B cell (primary cell): ENCODE data around the gene IFRD1. TPM values are rescaled to one million over a fixed set of nuclear protein-coding genes. Genes with fewer than 3 reads are reported as not detected.

ENCODE experiments used
- ATAC-seq: fragments of 200-7000 bp; cut with Tn5 transposase; one replicate; pipeline ENCODE4 v1.10.0; 2021; ENCODE audit warnings: low read depth, mild to moderate bottlenecking, moderate number of reproducible peaks, moderate library complexity
- CTCF ChIA-PET: fragments of 350-600 bp; sonication (Branson Sonifier 250); formaldehyde crosslinking; loops from one replicate; lab custom pipeline; 2021; ENCODE audit warnings: antibody characterized with exemption, inconsistent platforms; lab: Charles Lee
- POLR2A ChIA-PET: fragments of 350-600 bp; sonication (Branson Sonifier 250); formaldehyde crosslinking; loops from one replicate; lab custom pipeline; 2021; ENCODE audit warnings: antibody characterized with exemption; lab: Charles Lee
- DNase-seq: peaks from one replicate; pipeline ENCODE4 v3.0.0; 2013
- H2AFZ ChIP-seq: 2 replicates; pipeline ENCODE4 v1.6.1; 2012; ENCODE audit warnings: mild to moderate bottlenecking, low read depth, low read length; ENCODE audit not compliant: insufficient read depth, poor library complexity, severe bottlenecking
- H3K27ac ChIP-seq, 2 donors: 1 replicate in 1 of 2; 2 replicates in 1 of 2; pipeline ENCODE4 v1.5.1; 2012 to 2013; ENCODE audit warnings: low read length in 2 of 2, mild to moderate bottlenecking in 2 of 2, moderate library complexity in 1 of 2
- H3K27me3 ChIP-seq, 4 experiments: fragments of 200-600 bp in 1 of 4; sonication (generic) in 1 of 4; replicated peaks in 1 of 4; 1 replicate in 2 of 4; 2 replicates in 2 of 4; pipeline versions ENCODE4 v1.6.1 to v1.7.0; 2013 to 2016; ENCODE audit warnings: low read length in 3 of 4, mild to moderate bottlenecking in 2 of 4, mixed read lengths in 1 of 4, moderate library complexity in 1 of 4; ENCODE audit not compliant: insufficient read depth in 4 of 4, control insufficient read depth in 3 of 4; ENCODE audit errors: control extremely low read depth in 1 of 4
- H3K36me3 ChIP-seq, 2 experiments: replicated peaks in 1 of 2; 1 replicate in 1 of 2; 2 replicates in 1 of 2; pipeline versions ENCODE4 v1.6.1 to v1.7.1; 2013; ENCODE audit warnings: low read length in 1 of 2; ENCODE audit not compliant: insufficient read depth in 2 of 2, control insufficient read depth in 1 of 2; ENCODE audit errors: control extremely low read depth in 1 of 2, extremely low read depth in 1 of 2
- H3K4me1 ChIP-seq, 2 donors: fragments of 200-600 bp in 1 of 2; sonication (generic) in 1 of 2; 1 replicate in 1 of 2; 2 replicates in 1 of 2; pipeline versions ENCODE4 v1.5.1 to v1.6.1; 2013 to 2017; ENCODE audit warnings: low read length in 2 of 2; ENCODE audit not compliant: control insufficient read depth in 2 of 2, insufficient read depth in 2 of 2
- H3K4me2 ChIP-seq: replicated peaks from 2 replicates; pipeline ENCODE3; 2012; ENCODE audit warnings: mild to moderate bottlenecking, low read depth, low read length; ENCODE audit not compliant: poor library complexity, severe bottlenecking
- H3K4me3 ChIP-seq, 5 experiments: fragments of 200-600 bp in 1 of 5; sonication (generic) in 1 of 5; 1 replicate in 3 of 5; 2 replicates in 2 of 5; pipeline versions ENCODE4 v1.5.1 to v1.7.0; 2011 to 2016; ENCODE audit warnings: low read length in 4 of 5, mild to moderate bottlenecking in 4 of 5, low read depth in 2 of 5, control low read depth in 1 of 5, moderate library complexity in 1 of 5; ENCODE audit not compliant: insufficient read depth in 1 of 5; ENCODE audit errors: control extremely low read depth in 1 of 5, extremely low read depth in 1 of 5
- H3K79me2 ChIP-seq: fragments of 200-600 bp; sonication (generic); one replicate; pipeline ENCODE4 v1.6.0; 2016; ENCODE audit warnings: low read length; ENCODE audit not compliant: control insufficient read depth, insufficient read depth
- H3K9ac ChIP-seq: fragments of 200-600 bp; sonication (generic); 2 replicates; pipeline ENCODE4 v1.6.1; 2017; ENCODE audit warnings: mild to moderate bottlenecking, low read length, moderate library complexity
- H3K9me3 ChIP-seq, 3 donors: one replicate each; pipeline versions ENCODE4 v1.6.1 to v1.7.1; 2013; ENCODE audit warnings: low read length in 2 of 3; ENCODE audit not compliant: control insufficient read depth in 2 of 3, insufficient read depth in 1 of 3; ENCODE audit errors: control extremely low read depth in 1 of 3
- H4K20me1 ChIP-seq: 2 replicates; pipeline ENCODE4 v1.6.0; 2012; ENCODE audit warnings: mild to moderate bottlenecking, low read length; ENCODE audit not compliant: insufficient read depth, control insufficient read depth, poor library complexity, severe bottlenecking
- H3K27ac Mint-ChIP-seq: one replicate; pipeline ENCODE4 v1.8.0; 2021; ENCODE audit warnings: mixed read lengths
- H3K27me3 Mint-ChIP-seq: one replicate; pipeline ENCODE4 v1.8.0; 2021; ENCODE audit warnings: mixed read lengths
- H3K4me1 Mint-ChIP-seq: one replicate; pipeline ENCODE4 v1.8.0; 2021; ENCODE audit warnings: mixed read lengths
- H3K4me3 Mint-ChIP-seq: one replicate; pipeline ENCODE4 v1.8.0; 2021; ENCODE audit warnings: mixed read lengths
- H3K9me3 Mint-ChIP-seq: one replicate; pipeline ENCODE4 v1.8.0; 2022; ENCODE audit warnings: mixed read lengths; ENCODE audit not compliant: insufficient read depth
- EZH2 ChIP-seq: IDR thresholded peaks from 2 replicates; pipeline ENCODE4 v1.6.1; 2012; ENCODE audit warnings: borderline replicate concordance, low read depth, mild to moderate bottlenecking, moderate library complexity, low read length; ENCODE audit not compliant: insufficient read depth, poor library complexity, severe bottlenecking
- WGBS: methylation state at CpG from one replicate; pipeline ENCODE4 v1.1.5; 2013; ENCODE audit warnings: missing lambda C conversion rate; ENCODE audit not compliant: insufficient coverage; 5-methylcytosine and 5-hydroxymethylcytosine counted together
- intact Hi-C: fragments of 100-400 bp; cut with micrococcal nuclease; formaldehyde crosslinking; loops from one replicate; pipeline ENCODE4 v1.10.0; 2022
- polyA plus RNA-seq: library from polyadenylated mRNA; depleted of rRNA; stranded (reverse); fragments of >200 nt; gene quantifications from 2 replicates; pipeline ENCODE4 v1.2.3, GENCODE V29; 2012
- total RNA-seq, 2 donors: library from RNA; stranded (reverse); fragments of 120-200 nt in 1 of 2; gene quantifications; 1 replicate in 1 of 2; 2 replicates in 1 of 2; pipeline versions ENCODE4 v1.2.3 to v1.2.4, GENCODE V29; 2013 to 2022
- TF ChIP-seq, protein P1 (sequence below): fragments of 200-600 bp; IDR thresholded peaks from one replicate; pipeline ENCODE4 v1.8.0; 2022; ENCODE audit warnings: antibody characterized with exemption, mild to moderate bottlenecking

Gene IFRD1
- total and polyA plus RNA-seq, 2 donors (not counting 1 experiment from before 2014, with no cell fraction given), result 54.1 to 106 TPM

DNA sequence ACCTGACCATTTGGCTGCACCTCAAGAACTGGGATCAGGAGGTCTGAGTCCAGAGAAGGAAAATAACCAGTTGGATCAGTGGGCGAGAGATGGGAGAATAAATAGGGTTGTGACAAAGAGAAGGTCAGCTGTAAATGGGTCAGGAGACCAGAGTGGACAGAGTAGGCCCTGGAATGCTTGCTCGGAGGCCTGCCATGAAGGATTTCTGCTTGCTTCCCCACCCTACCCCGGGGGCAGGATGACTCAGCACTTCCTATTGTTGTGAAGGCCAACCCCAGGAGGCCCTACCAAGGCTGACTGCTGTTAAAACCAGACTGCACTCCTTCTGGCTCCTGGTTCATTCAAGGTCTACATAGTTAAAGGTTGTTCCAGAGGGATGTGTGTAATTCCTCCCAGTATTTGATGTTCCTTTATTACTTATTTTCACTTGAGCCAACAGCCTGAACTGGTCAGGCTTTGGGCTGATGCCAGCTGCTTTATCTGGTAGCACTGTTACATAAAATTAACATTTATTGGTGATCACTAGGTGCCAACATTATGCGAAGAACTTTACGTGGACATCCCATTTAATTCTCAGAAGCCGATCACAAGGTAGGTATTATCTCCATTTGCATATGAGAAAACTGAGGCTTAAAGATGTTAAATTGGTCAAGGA, 27.3 kb upstream of the IFRD1 start:
- TF ChIP-seq, protein P1, sequence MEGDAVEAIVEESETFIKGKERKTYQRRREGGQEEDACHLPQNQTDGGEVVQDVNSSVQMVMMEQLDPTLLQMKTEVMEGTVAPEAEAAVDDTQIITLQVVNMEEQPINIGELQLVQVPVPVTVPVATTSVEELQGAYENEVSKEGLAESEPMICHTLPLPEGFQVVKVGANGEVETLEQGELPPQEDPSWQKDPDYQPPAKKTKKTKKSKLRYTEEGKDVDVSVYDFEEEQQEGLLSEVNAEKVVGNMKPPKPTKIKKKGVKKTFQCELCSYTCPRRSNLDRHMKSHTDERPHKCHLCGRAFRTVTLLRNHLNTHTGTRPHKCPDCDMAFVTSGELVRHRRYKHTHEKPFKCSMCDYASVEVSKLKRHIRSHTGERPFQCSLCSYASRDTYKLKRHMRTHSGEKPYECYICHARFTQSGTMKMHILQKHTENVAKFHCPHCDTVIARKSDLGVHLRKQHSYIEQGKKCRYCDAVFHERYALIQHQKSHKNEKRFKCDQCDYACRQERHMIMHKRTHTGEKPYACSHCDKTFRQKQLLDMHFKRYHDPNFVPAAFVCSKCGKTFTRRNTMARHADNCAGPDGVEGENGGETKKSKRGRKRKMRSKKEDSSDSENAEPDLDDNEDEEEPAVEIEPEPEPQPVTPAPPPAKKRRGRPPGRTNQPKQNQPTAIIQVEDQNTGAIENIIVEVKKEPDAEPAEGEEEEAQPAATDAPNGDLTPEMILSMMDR, result no peak
- TF ChIP-seq EZH2, result no peak
- H3K27me3 Mint-ChIP-seq, result no peaks in the 10 kb centered on the region
- H4K20me1 ChIP-seq, result no peaks in the 10 kb centered on the region
- H3K4me1 ChIP-seq, result peaks cover 5 to 15% of the 10 kb centered on the region in 2 donors
- no peaks in the 10 kb centered on the region for H3K9me3 Mint-ChIP-seq
- H3K4me3 ChIP-seq, result no peak overlapping the region
- H3K4me2 ChIP-seq, result no peak overlapping the region
- no peaks in the 10 kb centered on the region for H3K36me3 ChIP-seq
- H3K27ac ChIP-seq, result no peak overlapping the region
- no peak overlapping the region for H3K9ac ChIP-seq
- DNase-seq, result no peak
- ChIA-PET POLR2A (no interaction called here), CTCF (interaction anchor here (1.1 kb wide), 1 partner anchor 10 kb away, joined by 3 read pairs; no protein-coding TSS in a partner anchor)
- no peak overlapping the region for H3K27ac Mint-ChIP-seq
- H3K27me3 ChIP-seq, result no peaks in the 10 kb centered on the region
- ATAC-seq, result no peak
- whole genome bisulfite sequencing, result 92% methylated on average over 1 of the region's 6 CpGs
- peaks cover 19% of the 10 kb centered on the region for H3K4me1 Mint-ChIP-seq
- H3K9me3 ChIP-seq, result no peaks in the 10 kb centered on the region
- no peak overlapping the region for H3K4me3 Mint-ChIP-seq
- no peaks in the 10 kb centered on the region for H3K79me2 ChIP-seq
- no peak overlapping the region for H2AFZ ChIP-seq
- intact Hi-C loops, result no loop called here

DNA sequence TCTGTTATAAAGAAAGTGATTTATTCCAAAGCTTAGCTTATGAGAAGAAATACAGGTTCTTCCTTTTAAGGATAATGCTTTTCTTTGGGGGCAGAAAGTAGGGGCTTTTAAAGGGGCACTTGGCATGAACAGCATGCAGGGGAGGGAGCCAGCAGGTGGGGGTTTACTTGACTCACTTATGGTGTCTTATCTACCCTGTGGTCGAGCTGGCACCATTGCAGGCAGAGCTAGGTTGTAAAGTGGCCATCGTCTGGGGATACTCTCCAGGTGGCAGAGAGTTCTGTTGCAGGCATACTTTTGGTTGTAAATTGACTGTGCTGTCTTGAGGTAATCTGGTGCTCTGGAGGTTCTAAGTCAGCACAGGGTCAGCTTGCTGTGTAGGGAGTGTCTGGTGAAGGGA, 26.3 kb upstream of the IFRD1 start:
- Histone ChIP-seq H2AFZ (no peak overlapping the region), H3K4me2 (no peak overlapping the region), H3K9me3 (no peaks in the 10 kb centered on the region), H3K4me3 (no peak overlapping the region), H3K4me1 (peaks cover 5 to 15% of the 10 kb centered on the region in 2 donors), H3K79me2 (no peaks in the 10 kb centered on the region), H3K9ac (no peak overlapping the region), H4K20me1 (no peaks in the 10 kb centered on the region), H3K27ac (no peak overlapping the region), H3K36me3 (no peaks in the 10 kb centered on the region), H3K27me3 (no peaks in the 10 kb centered on the region)
- H3K9me3 Mint-ChIP-seq, result no peaks in the 10 kb centered on the region
- intact Hi-C loops, result no loop called here
- ChIA-PET CTCF (no interaction called here), POLR2A (no interaction called here)
- no peak overlapping the region for H3K27ac Mint-ChIP-seq
- H3K27me3 Mint-ChIP-seq, result peaks cover 3% of the 10 kb centered on the region
- peaks cover 19% of the 10 kb centered on the region for H3K4me1 Mint-ChIP-seq
- no peak overlapping the region for H3K4me3 Mint-ChIP-seq
- TF ChIP-seq, protein P1, result no peak
- DNase-seq (no peak), ATAC-seq (no peak)
- 91% methylated on average over 2 of the region's 2 CpGs for WGBS
